GM06990 (cell line): Measurements from ENCODE around the gene ELN.
A peak's percentile ranks its signal among the peaks of the same experiment; 100 is the strongest.
"Not testable (repeated sequence)": the region's sequence is repeated elsewhere in the genome, so short reads cannot be mapped to it uniquely, and the experiment has no call there.

Experiments
- DNase-seq: peaks from one replicate; pipeline ENCODE4 v3.0.0-alpha.2; 2011; ENCODE audit not compliant: insufficient read length; ENCODE audit errors: extremely low read depth
- H3K27me3 ChIP-seq: replicated peaks from 2 replicates; pipeline ENCODE4 v1.6.0; 2011; ENCODE audit warnings: low read length; ENCODE audit not compliant: control insufficient read depth, insufficient read depth
- H3K36me3 ChIP-seq: 2 replicates; pipeline ENCODE4 v1.5.1; 2011; ENCODE audit warnings: low read length; ENCODE audit not compliant: control insufficient read depth, insufficient read depth
- H3K4me3 ChIP-seq: replicated peaks from 2 replicates; pipeline ENCODE4 v1.5.1; 2011; ENCODE audit warnings: low read depth, mild to moderate bottlenecking, control low read depth, low read length
- CTCF ChIP-seq: IDR thresholded peaks from 2 replicates; pipeline ENCODE4 v1.5.1; 2011; ENCODE audit warnings: low read length, control low read depth, mild to moderate bottlenecking, inconsistent platforms; ENCODE audit not compliant: insufficient read depth, poor library complexity, severe bottlenecking

The ELN gene

DNA sequence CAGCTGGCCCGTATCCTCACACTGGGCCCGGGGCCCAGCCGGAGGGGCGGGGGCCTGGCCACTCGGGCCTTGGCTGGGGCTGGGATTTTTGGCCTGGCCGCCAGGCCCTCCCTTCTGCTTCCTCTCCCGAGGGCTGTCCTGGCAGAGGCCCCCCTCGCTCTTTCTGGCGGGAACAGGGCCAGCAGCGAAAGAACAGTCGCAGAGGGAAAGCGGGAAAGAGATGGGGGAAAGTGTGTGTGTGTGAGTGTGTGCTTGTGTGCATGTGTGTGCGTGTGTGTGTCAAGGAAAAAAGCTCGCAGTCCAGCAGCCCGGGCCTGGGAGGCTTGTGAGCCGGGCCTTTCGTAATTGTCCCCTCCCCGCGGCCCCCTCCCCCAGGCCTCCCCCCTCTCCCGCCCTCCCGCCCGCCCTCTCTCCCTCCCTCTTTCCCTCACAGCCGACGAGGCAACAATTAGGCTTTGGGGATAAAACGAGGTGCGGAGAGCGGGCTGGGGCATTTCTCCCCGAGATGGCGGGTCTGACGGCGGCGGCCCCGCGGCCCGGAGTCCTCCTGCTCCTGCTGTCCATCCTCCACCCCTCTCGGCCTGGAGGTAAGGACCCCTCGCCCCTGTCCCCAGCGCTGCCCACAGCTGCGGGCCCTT, at the start of gene ELN:
Gene ELN, plus strand, starts transcription at position 491 of the 638 bp plus-strand sequence. Its CDS starts 15 bp downstream, at position 506.
- Histone ChIP-seq H3K4me3 (no peak within 1 kb of the TSS), H3K36me3 (no peaks in the 10 kb centered on the region), H3K27me3 (peaks cover 4% of the 10 kb centered on the region)
- no peak for DNase-seq
- TF ChIP-seq CTCF: no peak

- H3K4me3 ChIP-seq: no peak overlapping the region
- peak; percentile 78 for TF ChIP-seq CTCF
- no peaks in the 10 kb centered on the region for H3K36me3 ChIP-seq
- no peaks in the 10 kb centered on the region for H3K27me3 ChIP-seq
- DNase-seq: peak; percentile 26
These were observed 49.1 kb upstream of the ELN start for GRCh38 chr7:73978661-73979563.

GRCh38 chr7:73979656-73980055, 48.3 kb upstream of the ELN start:
- H3K36me3 ChIP-seq, H3K27me3 ChIP-seq, DNase-seq, H3K4me3 ChIP-seq: not testable (repeated sequence)

- no peaks in the 10 kb centered on the region for H3K27me3 ChIP-seq
- TF ChIP-seq CTCF: no peak
- H3K4me3 ChIP-seq: no peak overlapping the region
- no peaks in the 10 kb centered on the region for H3K36me3 ChIP-seq
- DNase-seq: no peak
These were observed 47.8 kb upstream of the ELN start for GRCh38 chr7:73980206-73980605.

DNA sequence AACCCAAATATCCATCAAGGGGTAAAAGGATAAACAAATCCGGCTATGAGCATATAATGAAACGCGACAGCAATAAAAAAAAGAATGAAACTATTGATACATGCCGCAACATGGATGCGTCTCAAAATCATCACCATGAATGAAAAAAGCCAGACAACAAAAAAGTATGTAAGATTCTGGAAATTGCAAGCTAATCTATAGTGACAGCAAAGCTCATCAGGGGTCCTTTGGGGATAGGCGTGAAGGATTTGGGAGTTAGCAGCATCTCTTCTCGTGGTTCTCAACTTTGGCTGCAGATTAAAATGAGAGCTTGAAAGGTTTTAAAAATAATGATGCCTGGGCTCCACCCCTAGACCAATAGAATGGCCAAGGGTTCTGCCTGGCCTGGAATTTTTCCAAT, 46.0 kb upstream of the ELN start:
- Histone ChIP-seq H3K4me3 (no peak overlapping the region), H3K36me3 (no peaks in the 10 kb centered on the region), H3K27me3 (no peaks in the 10 kb centered on the region)
- TF ChIP-seq CTCF: no peak
- DNase-seq: no peak

GRCh38 chr7:73983437-73984164, 44.4 kb upstream of the ELN start:
- Histone ChIP-seq H3K4me3 (no peak overlapping the region), H3K36me3 (no peaks in the 10 kb centered on the region), H3K27me3 (no peaks in the 10 kb centered on the region)
- no peak for DNase-seq
- no peak for TF ChIP-seq CTCF
